AG04450 (cell line): ENCODE measurements around the gene GDPD3. TPM values are rescaled to one million over a fixed set of nuclear protein-coding genes. Genes with fewer than 3 reads are reported as not detected.

Experiments
- CTCF ChIA-PET: fragments of 300-600, 350-600 bp; formaldehyde crosslinking; extraction: SDS; loops from one replicate; lab custom pipeline; 2022; ENCODE audit warnings: antibody characterized with exemption, inconsistent platforms; lab: Charles Lee
- POLR2A ChIA-PET: fragments of 350-600 bp; formaldehyde crosslinking; extraction: SDS; loops from one replicate; lab custom pipeline; 2021; ENCODE audit warnings: antibody characterized with exemption, inconsistent platforms; lab: Yijun Ruan, JAX
- DNase-seq: peaks from one replicate; pipeline ENCODE4 v3.0.0-alpha.2; 2011; ENCODE audit warnings: low read depth, low spot score
- H3K27ac ChIP-seq: one replicate; pipeline ENCODE4 v1.5.1; 2012; ENCODE audit warnings: low read depth, low read length, control low read depth
- H3K27me3 ChIP-seq: one replicate; pipeline ENCODE4 v1.6.0; 2012; ENCODE audit warnings: low read length; ENCODE audit not compliant: control insufficient read depth, insufficient read depth
- H3K4me3 ChIP-seq: 2 replicates; pipeline ENCODE4 v1.5.1; 2011; ENCODE audit warnings: mild to moderate bottlenecking, low read depth, low read length, control low read depth
- H3K9me3 ChIP-seq: 2 replicates; pipeline ENCODE4 v1.5.1; 2012; ENCODE audit warnings: low read length; ENCODE audit not compliant: control insufficient read depth, insufficient read depth
- polyA plus RNA-seq: library from polyadenylated mRNA; depleted of rRNA; stranded (reverse); fragments of >200 nt; gene quantifications from 2 replicates; pipeline ENCODE4 v1.2.3, GENCODE V29; 2011
- TF ChIP-seq, protein P1 (sequence below): IDR thresholded peaks from 2 replicates; pipeline ENCODE4 v1.5.1; 2011; ENCODE audit warnings: low read depth, low read length, control low read depth, inconsistent platforms

Gene GDPD3
- polyA plus RNA-seq, 1 experiment = 1.9 TPM

DNA sequence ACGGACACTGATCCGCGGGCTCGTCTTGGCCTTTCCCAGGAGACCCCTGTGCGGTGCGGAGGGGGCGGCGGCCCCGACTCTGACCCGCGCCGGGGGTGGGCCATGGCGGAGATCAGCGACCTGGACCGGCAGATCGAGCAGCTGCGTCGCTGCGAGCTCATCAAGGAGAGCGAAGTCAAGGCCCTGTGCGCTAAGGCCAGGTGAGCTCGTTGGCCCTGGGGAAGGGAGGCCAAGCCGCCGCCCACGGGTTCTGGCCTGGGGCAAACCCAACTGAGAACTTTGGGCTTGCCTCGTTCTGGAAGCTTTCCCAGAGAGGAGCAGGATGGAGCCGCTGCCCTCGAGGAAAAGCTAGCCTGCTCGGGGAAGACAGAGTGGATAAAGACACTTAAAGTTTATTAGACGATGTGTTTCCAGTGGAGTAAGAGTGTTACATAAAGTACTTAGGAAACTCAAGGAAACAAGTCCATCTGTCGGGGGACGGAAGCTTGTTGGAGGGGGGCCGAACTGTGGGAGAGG, 37.0 kb downstream of the GDPD3 start:
- ChIA-PET CTCF (interaction anchor here (1.0 kb wide), 1 partner anchor 10 kb away, joined by 3 read pairs; no protein-coding TSS in a partner anchor), POLR2A (interaction anchor here (0.6 to 4.7 kb wide), 2 partner anchors 10 to 15 kb away, joined by 3 to 24 read pairs; partner anchors contain the start of genes ALDOA and TBX6)
- TF ChIP-seq, protein P1, sequence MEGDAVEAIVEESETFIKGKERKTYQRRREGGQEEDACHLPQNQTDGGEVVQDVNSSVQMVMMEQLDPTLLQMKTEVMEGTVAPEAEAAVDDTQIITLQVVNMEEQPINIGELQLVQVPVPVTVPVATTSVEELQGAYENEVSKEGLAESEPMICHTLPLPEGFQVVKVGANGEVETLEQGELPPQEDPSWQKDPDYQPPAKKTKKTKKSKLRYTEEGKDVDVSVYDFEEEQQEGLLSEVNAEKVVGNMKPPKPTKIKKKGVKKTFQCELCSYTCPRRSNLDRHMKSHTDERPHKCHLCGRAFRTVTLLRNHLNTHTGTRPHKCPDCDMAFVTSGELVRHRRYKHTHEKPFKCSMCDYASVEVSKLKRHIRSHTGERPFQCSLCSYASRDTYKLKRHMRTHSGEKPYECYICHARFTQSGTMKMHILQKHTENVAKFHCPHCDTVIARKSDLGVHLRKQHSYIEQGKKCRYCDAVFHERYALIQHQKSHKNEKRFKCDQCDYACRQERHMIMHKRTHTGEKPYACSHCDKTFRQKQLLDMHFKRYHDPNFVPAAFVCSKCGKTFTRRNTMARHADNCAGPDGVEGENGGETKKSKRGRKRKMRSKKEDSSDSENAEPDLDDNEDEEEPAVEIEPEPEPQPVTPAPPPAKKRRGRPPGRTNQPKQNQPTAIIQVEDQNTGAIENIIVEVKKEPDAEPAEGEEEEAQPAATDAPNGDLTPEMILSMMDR = no peak
- peak overlapping the region; percentile 99 for H3K4me3 ChIP-seq
- H3K27ac ChIP-seq = peak overlapping the region; percentile 75
- no peak for DNase-seq
- H3K27me3 ChIP-seq = no peaks in the 10 kb centered on the region
- H3K9me3 ChIP-seq = peaks cover 3% of the 10 kb centered on the region; the same call in 1 of the 2 replicates

DNA sequence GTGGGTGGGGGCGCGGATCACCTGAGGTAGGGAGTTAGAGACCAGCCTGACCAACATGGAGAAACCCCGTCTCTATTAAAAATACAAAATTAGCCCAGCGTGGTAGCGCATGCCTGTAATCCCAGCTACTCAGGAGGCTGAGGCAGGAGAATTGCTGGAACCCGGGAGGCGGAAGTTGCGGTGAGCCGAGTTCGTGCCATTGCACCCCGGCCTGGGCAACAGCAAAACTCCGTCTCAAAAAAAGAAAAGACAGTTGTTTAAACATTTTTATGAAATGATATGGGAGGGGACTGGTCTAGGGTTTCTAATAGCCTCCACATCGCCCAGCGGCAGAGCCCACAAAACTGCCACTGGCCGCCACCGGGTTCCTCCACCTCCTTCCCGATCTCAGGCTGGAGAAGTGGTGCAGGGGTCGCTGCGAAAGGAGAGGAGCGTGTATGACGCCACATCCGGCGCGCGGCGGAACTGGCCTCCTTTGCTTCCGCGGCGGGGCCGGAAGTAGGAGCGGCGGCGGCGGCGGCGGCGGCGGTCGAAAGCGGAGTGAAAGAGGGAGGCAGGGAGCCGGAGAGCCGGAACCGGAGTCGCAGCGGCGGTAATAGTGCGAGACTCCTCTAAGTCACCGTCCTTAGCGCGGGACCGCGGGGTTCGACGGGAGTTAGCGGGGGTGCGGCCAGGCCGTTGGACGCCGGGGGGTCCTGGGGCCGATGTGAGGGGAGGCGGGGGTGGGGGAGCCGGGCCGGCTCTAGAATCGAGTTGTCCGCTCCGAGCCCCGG, 37.6 kb downstream of the GDPD3 start, which contains the start of gene PPP4C:
PPP4C (plus strand) TSS at position 492 of the 773 bp plus-strand sequence. CDS start 384 bp downstream, outside the sequence.
- peak within 1 kb of the TSS; percentile 99 for H3K4me3 ChIP-seq
- CTCF ChIA-PET = interaction anchor here (1.0 kb wide), 1 partner anchor 9 kb away, joined by 3 read pairs; no protein-coding TSS in a partner anchor
- H3K27ac ChIP-seq = peak within 1 kb of the TSS; percentile 81
- H3K9me3 ChIP-seq = peaks cover 3% of the 10 kb centered on the region; the same call in 1 of the 2 replicates
- POLR2A ChIA-PET = interaction anchor here (0.7 to 4.7 kb wide), 4 partner anchors 9 to 499 kb away, joined by 3 to 24 read pairs (median 13); partner anchors contain the start of gene ALDOA
- TF ChIP-seq, protein P1 = 0 out of 2 replicates have a peak, but pooled peaks have one; percentile 8
- H3K27me3 ChIP-seq = no peaks in the 10 kb centered on the region
- peak; percentile 66 for DNase-seq

DNA sequence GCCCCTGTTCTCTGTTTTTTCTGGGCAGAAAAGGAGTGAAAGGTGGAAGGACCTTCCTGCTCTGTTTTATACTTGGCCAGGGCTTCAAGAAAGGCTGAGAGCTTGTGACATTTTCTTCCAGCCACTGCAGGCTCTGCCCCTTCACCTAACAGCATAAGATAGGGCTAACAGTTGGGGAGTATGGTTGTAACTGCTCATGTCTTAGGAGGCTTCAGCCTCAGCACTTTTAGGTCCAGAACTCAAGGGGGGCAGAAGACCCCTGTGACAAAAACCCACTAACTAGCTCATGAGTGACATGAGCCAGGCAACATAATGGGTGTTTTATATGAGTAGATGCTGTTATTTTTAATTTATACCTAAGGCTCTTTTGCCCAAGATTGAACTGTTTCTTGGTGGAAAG, 42.8 kb downstream of the GDPD3 start:
- no peak for DNase-seq
- ChIA-PET CTCF (interaction anchor here (0.5 kb wide), 1 partner anchor 35 kb away, joined by 3 read pairs; no protein-coding TSS in a partner anchor), POLR2A (interaction anchor here (0.7 kb wide), 1 partner anchor 109 kb away, joined by 4 read pairs; no protein-coding TSS in a partner anchor)
- Histone ChIP-seq H3K9me3 (peaks cover 6% of the 10 kb centered on the region; the same call in 1 of the 2 replicates), H3K27me3 (no peaks in the 10 kb centered on the region), H3K27ac (no peak overlapping the region), H3K4me3 (no peak overlapping the region)
- TF ChIP-seq, protein P1 = no peak

DNA sequence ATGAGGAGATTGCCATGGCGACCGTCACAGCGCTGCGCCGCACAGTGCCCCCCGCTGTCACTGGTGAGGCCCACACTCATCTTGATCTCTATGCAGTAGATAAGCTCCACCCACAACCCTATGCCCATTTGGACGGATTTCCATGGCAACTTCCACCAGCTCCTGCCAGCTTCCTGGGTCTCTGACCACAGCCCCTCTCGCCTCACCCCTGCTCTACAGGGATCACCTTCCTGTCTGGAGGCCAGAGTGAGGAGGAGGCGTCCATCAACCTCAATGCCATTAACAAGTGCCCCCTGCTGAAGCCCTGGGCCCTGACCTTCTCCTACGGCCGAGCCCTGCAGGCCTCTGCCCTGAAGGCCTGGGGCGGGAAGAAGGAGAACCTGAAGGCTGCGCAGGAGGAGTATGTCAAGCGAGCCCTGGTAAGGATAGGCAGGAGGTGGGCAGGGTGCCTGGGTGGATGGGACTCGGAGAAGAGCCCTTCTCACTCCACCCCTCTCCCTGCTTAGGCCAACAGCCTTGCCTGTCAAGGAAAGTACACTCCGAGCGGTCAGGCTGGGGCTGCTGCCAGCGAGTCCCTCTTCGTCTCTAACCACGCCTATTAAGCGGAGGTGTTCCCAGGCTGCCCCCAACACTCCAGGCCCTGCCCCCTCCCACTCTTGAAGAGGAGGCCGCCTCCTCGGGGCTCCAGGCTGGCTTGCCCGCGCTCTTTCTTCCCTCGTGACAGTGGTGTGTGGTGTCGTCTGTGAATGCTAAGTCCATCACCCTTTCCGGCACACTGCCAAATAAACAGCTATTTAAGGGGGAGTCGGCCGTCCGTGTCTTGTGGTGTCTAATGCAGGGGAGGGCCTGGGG, 43.5 kb downstream of the GDPD3 start:
- DNase-seq = no peak
- ChIA-PET CTCF (interaction anchor here (0.5 kb wide), 1 partner anchor 35 kb away, joined by 3 read pairs; no protein-coding TSS in a partner anchor), POLR2A (interaction anchor here (0.7 to 1.0 kb wide), 2 partner anchors 18 to 110 kb away, joined by 4 to 7 read pairs; no protein-coding TSS in a partner anchor)
- Histone ChIP-seq H3K27ac (no peak overlapping the region), H3K4me3 (peak overlapping the region; percentile 7), H3K9me3 (peaks cover 6% of the 10 kb centered on the region; the same call in 1 of the 2 replicates), H3K27me3 (no peaks in the 10 kb centered on the region)
- TF ChIP-seq, protein P1 = no peak
